ENCODE data around the gene SUGCT.

Gene SUGCT

GRCh38 chr7:40509287-40509996 is 374.6 kb downstream of the SUGCT start:
- DNase-seq, result no peak
- TF ChIP-seq, protein P1, sequence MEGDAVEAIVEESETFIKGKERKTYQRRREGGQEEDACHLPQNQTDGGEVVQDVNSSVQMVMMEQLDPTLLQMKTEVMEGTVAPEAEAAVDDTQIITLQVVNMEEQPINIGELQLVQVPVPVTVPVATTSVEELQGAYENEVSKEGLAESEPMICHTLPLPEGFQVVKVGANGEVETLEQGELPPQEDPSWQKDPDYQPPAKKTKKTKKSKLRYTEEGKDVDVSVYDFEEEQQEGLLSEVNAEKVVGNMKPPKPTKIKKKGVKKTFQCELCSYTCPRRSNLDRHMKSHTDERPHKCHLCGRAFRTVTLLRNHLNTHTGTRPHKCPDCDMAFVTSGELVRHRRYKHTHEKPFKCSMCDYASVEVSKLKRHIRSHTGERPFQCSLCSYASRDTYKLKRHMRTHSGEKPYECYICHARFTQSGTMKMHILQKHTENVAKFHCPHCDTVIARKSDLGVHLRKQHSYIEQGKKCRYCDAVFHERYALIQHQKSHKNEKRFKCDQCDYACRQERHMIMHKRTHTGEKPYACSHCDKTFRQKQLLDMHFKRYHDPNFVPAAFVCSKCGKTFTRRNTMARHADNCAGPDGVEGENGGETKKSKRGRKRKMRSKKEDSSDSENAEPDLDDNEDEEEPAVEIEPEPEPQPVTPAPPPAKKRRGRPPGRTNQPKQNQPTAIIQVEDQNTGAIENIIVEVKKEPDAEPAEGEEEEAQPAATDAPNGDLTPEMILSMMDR (IDR thresholded peaks at IDR 0.05; ENCODE audit: low read depth, low read length), result no peak
- H3K4me1 ChIP-seq, result no peaks in the 10 kb centered on the region
- no peaks in the 10 kb centered on the region; the same call in 1 of the 2 replicates for H3K9me3 ChIP-seq
- no peak overlapping the region for H3K4me3 ChIP-seq (ENCODE audit: low read depth, low read length)
- no peaks in the 10 kb centered on the region for H3K36me3 ChIP-seq
- no peaks in the 10 kb centered on the region for H3K27me3 ChIP-seq

- Histone ChIP-seq H3K27me3 (no peaks in the 10 kb centered on the region), H3K36me3 (no peaks in the 10 kb centered on the region), H3K4me1 (no peaks in the 10 kb centered on the region), H3K4me3 (ENCODE audit: low read depth, low read length) (no peak overlapping the region), H3K9me3 (no peaks in the 10 kb centered on the region)
- DNase-seq, result no peak
- TF ChIP-seq, protein P1 (IDR thresholded peaks at IDR 0.05; ENCODE audit: low read depth, low read length), result no peak
Observed at GRCh38 chr7:40516376-40516775, 381.6 kb downstream of the SUGCT start.

DNA sequence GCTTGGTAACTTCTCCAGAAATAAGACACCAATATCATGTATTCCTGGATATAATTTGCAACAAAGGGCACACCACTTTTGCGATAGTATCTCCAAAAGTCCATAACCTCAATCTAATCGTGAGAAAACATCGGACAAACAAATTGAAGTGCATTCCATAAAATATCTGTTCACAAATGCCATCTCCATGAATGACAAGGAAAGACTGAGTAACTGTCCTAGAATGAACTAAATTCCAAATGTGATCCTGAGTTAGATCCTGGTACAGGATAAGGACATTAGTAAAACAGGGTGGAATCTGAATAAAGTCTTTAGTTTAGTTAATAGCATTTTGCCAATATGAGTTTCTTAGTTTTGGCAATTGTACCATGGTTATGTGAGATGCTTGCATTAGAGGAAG is 384.2 kb downstream of the SUGCT start:
- H3K27me3 ChIP-seq, result no peaks in the 10 kb centered on the region
- TF ChIP-seq, protein P1 (IDR thresholded peaks at IDR 0.05; ENCODE audit: low read depth, low read length), result no peak

DNA sequence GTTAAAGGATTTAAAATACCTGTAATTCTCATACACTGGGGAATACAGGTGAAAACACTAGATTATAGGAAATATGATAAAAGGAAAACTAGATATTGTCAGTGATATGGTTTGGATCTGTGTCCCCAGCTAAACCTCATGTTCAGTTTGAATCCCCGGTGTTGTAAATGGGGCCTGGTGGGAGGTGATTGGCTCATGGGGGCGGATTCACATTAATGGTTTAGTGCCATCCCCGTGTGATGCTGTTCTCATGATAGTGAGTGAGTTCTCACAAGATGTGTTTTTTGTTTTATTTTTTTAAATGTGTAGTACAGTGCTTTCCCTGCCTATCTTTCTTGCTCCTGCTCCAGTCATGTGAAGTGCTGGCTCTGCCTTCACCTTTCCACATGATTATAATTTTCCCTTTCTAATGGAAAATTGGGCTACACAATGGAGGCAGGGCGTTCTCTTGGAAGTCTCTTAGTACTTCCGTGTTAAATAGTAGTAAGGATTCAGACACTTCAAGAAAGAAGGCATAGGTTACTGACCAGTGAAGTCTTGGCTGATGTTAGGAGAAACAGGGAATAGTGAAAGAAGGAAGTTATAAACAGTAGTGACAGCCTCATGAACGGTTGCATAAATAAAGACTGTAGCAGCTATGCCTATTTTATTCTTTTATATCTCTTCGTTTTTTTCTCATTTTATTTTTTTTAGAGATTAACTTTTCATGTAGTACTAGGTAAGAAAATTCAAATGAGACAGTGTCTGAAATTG is 386.4 kb downstream of the SUGCT start:
- H3K4me3 ChIP-seq (ENCODE audit: low read depth, low read length), result no peak overlapping the region
- no peak for DNase-seq
- TF ChIP-seq, protein P1 (IDR thresholded peaks at IDR 0.05; ENCODE audit: low read depth, low read length), result no peak
- H3K4me1 ChIP-seq, result peaks cover 14% of the 10 kb centered on the region
- H3K36me3 ChIP-seq, result no peaks in the 10 kb centered on the region
- no peaks in the 10 kb centered on the region for H3K9me3 ChIP-seq
- no peaks in the 10 kb centered on the region for H3K27me3 ChIP-seq

More for the DNA sequence above, 384.2 kb downstream of the SUGCT start:
- no peaks in the 10 kb centered on the region for H3K9me3 ChIP-seq
- H3K36me3 ChIP-seq, result no peaks in the 10 kb centered on the region
- H3K4me3 ChIP-seq (ENCODE audit: low read depth, low read length), result no peak overlapping the region
- DNase-seq, result no peak
- H3K4me1 ChIP-seq, result peaks cover 2% of the 10 kb centered on the region; the same call in 1 of the 2 replicates

DNA sequence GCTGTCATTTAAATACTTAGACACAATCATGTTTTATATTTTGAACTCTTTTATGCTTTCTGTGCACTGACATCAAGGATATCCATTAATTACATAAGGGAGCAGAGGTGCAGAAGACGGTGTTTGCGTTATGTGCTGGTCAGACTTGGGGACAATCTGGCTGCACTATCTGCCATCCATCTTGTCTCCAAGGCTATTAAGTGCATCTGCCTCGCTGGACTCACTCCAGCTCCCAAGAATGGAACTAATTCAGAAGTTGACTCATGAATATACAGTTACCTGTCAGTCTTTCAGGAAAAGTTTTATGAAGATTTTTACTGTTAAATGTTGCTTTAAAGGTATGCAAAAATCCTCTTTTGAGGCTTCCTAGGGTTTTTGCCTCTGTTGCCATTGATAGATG is 391.0 kb downstream of the SUGCT start:
- no peaks in the 10 kb centered on the region for H3K36me3 ChIP-seq
- no peak overlapping the region for H3K4me3 ChIP-seq (ENCODE audit: low read depth, low read length)
- DNase-seq, result peak; percentile 78
- TF ChIP-seq, protein P1 (IDR thresholded peaks at IDR 0.05; ENCODE audit: low read depth, low read length), result no peak
- no peaks in the 10 kb centered on the region for H3K27me3 ChIP-seq
- peaks cover 26% of the 10 kb centered on the region for H3K4me1 ChIP-seq
- H3K9me3 ChIP-seq, result no peaks in the 10 kb centered on the region

Data from BE2C (cell line).